Midbrain (tissue), 1 donor: ENCODE measurements around the gene VPREB1.
"Not testable (repeated sequence)": the region's sequence is repeated elsewhere in the genome, so short reads cannot be mapped to it uniquely, and the experiment has no call there.

ENCODE experiments used
- DNase-seq: peaks from one replicate; lab custom pipeline; 2025; lab: John Stamatoyannopoulos, UW

Gene VPREB1

GRCh38 chr22:22244316-22245250, at the start of gene VPREB1:
Gene VPREB1, plus strand, starts transcription at chr22:22244786. Its CDS starts 28 bp downstream, at chr22:22244814.
- DNase-seq: no peak

GRCh38 chr22:22194931-22195264, 49.7 kb upstream of the VPREB1 start:
- DNase-seq: no peak

- no peak for DNase-seq
These were observed 49.1 kb upstream of the VPREB1 start for GRCh38 chr22:22195265-22196017.

GRCh38 chr22:22196018-22196533, 48.5 kb upstream of the VPREB1 start:
- no peak for DNase-seq

GRCh38 chr22:22196833-22197477, 47.6 kb upstream of the VPREB1 start:
- DNase-seq: no peak

GRCh38 chr22:22197993-22198402, 46.6 kb upstream of the VPREB1 start:
- no peak for DNase-seq

GRCh38 chr22:22198751-22199150, 45.8 kb upstream of the VPREB1 start:
- no peak for DNase-seq

GRCh38 chr22:22199634-22200033, 45.0 kb upstream of the VPREB1 start:
- DNase-seq: no peak

- DNase-seq: no peak
These were observed 43.9 kb upstream of the VPREB1 start for GRCh38 chr22:22200569-22201184.

GRCh38 chr22:22201185-22201929, 43.2 kb upstream of the VPREB1 start:
- no peak for DNase-seq

GRCh38 chr22:22201930-22202343, 42.6 kb upstream of the VPREB1 start:
- DNase-seq: no peak

- no peak for DNase-seq
These were observed 41.3 kb upstream of the VPREB1 start for GRCh38 chr22:22203048-22203971.

- peak; percentile 27 for DNase-seq
These were observed 36.6 kb upstream of the VPREB1 start for GRCh38 chr22:22207845-22208564.

GRCh38 chr22:22208652-22209051, 35.9 kb upstream of the VPREB1 start:
- DNase-seq: no peak

- DNase-seq: not testable (repeated sequence)
These were observed 35.4 kb upstream of the VPREB1 start for GRCh38 chr22:22209080-22209640.

GRCh38 chr22:22210375-22210774, 34.2 kb upstream of the VPREB1 start:
- DNase-seq: no peak

GRCh38 chr22:22210889-22211833, 33.4 kb upstream of the VPREB1 start:
- no peak for DNase-seq

GRCh38 chr22:22213231-22213630, 31.4 kb upstream of the VPREB1 start:
- DNase-seq: no peak
